SK-N-SH (cell line): ENCODE results near the gene DCUN1D2.

Experiments used
- EZH2phosphoT487 ChIP-seq: fragments of 200-600 bp; sonication (generic); IDR thresholded peaks from 2 replicates; pipeline ENCODE4 v1.6.1; 2017; ENCODE audit warnings: low read depth, mixed run types, mild to moderate bottlenecking, antibody characterized with exemption, moderate library complexity, borderline replicate concordance
- RCOR1 ChIP-seq: fragments of 150-350 bp; IDR thresholded peaks from 2 replicates; pipeline ENCODE4 v1.6.1; 2017; ENCODE audit warnings: antibody characterized with exemption, low read length
- TAF1 ChIP-seq: IDR thresholded peaks from 2 replicates; pipeline ENCODE4 v1.6.1; 2012; ENCODE audit warnings: low read depth, mild to moderate bottlenecking, low read length, moderate library complexity, borderline replicate concordance

DNA sequence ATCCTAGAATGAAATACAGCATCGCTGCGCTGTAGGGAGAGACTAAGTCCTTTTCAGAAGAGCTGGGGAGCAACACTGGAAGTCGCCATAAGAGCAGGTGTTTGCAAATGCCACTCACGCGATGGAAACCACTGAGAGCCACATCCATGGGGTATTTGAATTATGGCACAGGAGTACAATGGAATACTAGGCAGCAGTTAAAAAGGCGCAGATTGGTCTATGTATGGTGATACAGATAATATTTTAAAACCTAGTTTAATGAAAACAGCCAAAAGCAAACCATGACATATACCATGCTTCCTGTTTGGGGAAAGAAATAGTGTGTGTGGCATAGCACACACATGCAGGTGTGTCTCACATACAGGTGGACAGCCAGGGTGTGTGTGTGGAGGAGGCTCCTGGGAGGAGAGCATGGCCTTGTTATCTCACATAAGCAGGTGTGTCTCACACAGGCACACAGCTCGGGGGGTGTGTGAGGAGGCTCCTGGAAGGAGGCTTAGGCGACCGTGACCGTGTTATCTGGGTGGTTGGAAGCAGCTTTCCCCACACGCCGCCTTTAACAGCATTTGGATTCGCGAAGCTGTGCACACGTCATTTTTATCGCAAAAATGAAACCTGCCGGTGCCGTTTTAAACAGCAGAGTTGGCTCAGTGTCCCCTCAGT lies 70.8 kb downstream of the DCUN1D2 start:
- TF ChIP-seq RCOR1 (no peak), TAF1 (no peak), EZH2phosphoT487 (no peak)
